ENCODE data around the gene KISS1.
"Not testable (repeated sequence)": the region's sequence is repeated elsewhere in the genome, so short reads cannot be mapped to it uniquely, and the experiment has no call there.

KISS1 gene

DNA sequence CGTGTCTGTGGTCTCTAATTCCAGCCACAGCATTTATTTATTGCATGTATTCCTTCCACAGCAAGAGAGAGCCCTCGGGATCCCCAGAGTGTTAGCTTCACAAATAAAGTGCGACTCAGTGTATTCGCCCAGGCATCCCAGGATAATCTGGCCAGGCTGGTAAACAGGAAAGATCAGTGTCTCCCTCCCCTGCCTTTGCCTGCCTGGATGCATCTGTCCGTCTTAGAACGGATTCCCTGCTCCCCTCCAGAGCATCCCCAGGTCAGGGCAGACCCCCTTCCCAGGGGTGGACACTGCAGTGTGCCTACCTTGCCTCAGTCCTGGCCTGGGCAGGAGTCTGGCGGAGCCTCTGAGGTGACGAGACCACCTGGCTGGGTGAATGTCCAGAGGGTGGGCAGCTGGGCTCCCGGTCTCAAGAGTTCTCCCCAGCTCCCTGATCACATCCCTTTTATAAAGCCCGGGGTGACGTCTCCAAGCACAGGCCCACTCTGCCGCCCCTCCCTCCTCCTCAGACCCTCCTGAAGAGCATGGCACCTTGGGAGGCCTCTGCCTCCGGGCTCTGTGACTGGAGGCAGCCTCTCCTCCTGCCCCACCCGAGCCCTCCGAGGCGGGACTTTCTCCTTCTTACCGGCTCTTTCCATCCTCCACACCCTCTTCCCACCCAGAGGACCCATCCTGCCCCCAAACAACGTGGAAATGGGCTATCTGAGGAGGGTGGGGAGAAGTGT lies at the start of gene KISS1:
KISS1 (minus strand) TSS at position 424 of the 728 bp plus-strand sequence. CDS start 3,615 bp downstream, outside the sequence.
- in situ Hi-C loops (cut with MboI; ENCODE audit: low sequenced_read_pairs): no loop called here

DNA sequence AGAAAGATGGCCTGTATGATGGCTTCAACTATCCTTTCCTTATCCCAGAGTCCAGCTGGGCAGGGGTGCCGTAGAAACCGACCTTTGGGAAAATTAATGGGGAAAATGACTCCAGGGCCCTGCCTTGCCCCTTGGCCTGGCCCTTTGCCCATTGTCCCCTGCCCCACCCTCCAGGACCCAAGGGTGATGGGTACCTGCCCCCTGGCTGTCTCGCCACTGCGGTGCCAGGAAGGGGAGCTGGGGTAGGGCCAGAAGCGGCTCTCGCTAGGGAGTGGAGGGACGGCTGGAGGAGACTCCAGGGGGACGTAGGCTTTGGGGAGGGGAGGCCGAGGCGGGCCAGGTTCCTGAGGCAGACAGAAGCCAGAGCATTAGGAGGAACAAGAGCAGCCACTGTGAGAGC lies 46.6 kb upstream of the KISS1 start:
- in situ Hi-C loops (cut with MboI; ENCODE audit: low sequenced_read_pairs): no loop called here

GRCh38 chr1:204241914-204242313 lies 45.6 kb upstream of the KISS1 start:
- in situ Hi-C loops (cut with MboI; ENCODE audit: low sequenced_read_pairs): no loop called here

DNA sequence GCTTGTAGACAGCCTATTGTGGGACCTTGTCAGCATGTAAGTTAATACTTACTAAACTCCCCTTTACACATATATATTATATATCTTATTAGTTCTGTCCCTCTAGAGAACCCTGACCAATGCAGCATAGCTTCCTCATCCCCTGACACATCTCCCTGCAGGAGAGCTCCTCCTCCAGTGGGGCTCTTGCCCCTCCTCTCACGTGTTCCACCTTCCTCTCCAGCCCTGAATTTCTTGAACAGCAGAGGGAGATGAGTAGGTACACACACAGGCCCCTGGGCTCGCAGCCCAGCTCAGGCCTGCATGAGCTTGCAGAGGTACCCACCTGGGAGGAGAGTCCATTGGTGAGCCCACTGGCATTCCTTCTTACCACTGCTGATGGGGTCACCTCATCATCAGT lies 44.8 kb upstream of the KISS1 start:
- in situ Hi-C loops (cut with MboI; ENCODE audit: low sequenced_read_pairs): no loop called here

GRCh38 chr1:204240233-204240632 lies 43.9 kb upstream of the KISS1 start:
- in situ Hi-C loops (cut with MboI; ENCODE audit: low sequenced_read_pairs): no loop called here

DNA sequence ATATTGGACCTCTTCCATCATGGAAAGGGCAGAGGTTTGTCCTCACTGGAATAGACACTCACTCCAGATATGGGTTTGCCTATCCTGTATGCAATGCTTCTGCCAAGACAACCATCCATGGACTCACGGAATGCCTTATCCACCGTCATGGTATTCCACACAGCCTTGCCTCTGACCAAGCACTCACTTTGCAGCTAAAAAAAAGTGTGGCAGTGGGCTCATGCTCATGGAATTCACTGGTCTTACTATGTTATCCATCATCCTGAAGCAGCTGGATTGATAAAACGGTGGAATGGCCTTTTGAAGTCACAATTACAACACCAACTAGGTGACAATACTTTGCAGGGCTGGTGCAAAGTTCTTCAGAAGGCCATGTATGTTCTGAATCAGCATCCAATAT lies 43.1 kb upstream of the KISS1 start:
- in situ Hi-C loops (cut with MboI; ENCODE audit: low sequenced_read_pairs): not testable (repeated sequence)

- in situ Hi-C loops (cut with MboI; ENCODE audit: low sequenced_read_pairs): not testable (repeated sequence)
These were observed 42.2 kb upstream of the KISS1 start for GRCh38 chr1:204238520-204238919.

- in situ Hi-C loops (cut with MboI; ENCODE audit: low sequenced_read_pairs): not testable (repeated sequence)
These were observed 41.2 kb upstream of the KISS1 start for GRCh38 chr1:204237515-204237914.

GRCh38 chr1:204232526-204232925 lies 36.2 kb upstream of the KISS1 start:
- in situ Hi-C loops (cut with MboI; ENCODE audit: low sequenced_read_pairs): no loop called here

- in situ Hi-C loops (cut with MboI; ENCODE audit: low sequenced_read_pairs): no loop called here
These were observed 33.9 kb upstream of the KISS1 start for GRCh38 chr1:204230211-204230610.

- in situ Hi-C loops (cut with MboI; ENCODE audit: low sequenced_read_pairs): no loop called here
These were observed 32.6 kb upstream of the KISS1 start for GRCh38 chr1:204228896-204229295.

GRCh38 chr1:204227996-204228785 lies 31.9 kb upstream of the KISS1 start:
- in situ Hi-C loops (cut with MboI; ENCODE audit: low sequenced_read_pairs): no loop called here

DNA sequence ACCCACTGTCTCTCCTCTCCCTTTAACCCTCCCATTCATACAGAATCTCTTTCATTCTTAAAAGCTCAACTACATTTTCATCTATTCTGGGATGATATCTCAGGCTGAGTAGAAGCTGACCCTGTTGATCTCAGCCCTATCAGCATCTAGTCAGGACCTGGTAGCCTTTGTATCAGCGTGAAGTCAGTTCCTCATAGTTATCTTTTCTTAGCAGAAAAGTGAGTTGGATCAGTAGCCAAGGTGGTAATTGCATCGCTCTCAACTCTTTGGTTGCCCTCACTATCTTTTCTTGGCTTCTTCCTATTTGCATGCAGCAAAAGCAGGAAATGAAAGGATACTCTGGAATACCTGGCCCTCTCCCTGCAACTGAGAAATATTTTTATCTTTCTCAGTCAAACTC lies 31.1 kb upstream of the KISS1 start:
- in situ Hi-C loops (cut with MboI; ENCODE audit: low sequenced_read_pairs): no loop called here

DNA sequence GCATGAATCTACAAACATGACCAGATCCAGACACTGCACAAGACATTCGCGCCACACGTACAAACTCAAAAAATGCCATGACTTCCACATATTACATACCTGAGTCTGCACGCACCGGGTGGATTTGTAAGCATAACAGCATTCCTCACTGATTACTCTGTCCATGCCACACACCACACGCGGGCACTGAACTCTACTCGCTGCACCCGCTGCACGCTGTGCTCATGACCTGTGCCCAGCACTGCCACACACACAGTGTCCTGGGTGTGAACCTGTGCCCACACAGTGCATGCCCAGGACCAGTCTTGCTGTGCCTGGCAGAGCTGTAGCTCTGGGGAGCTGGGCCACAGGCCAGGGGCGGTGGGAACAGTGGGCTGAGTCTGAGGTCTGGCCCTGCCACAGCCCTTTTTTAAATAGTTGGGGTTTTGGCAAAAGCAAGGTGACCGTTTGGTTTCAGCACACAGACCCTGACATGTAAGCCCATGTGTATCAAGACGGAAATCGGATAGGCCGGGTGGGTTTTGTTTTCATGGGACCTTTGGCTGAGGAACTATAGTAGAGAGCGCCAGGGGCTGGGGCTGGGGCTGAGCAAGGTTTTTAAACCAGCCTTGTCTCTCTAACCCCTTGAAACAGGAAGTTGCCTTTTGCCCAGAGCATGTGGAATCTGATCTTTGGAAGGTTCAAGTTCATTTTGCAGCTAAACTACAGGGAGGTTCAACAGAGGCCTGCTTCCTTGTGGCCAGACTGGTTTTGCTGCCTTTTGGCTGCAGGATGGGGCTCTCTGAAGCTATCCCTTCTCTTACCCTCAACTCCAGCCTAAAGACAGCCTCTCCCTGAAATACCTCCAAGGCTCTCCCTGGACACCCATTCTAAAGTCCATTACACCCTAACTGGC lies 29.8 kb upstream of the KISS1 start:
- in situ Hi-C loops (cut with MboI; ENCODE audit: low sequenced_read_pairs): no loop called here

DNA sequence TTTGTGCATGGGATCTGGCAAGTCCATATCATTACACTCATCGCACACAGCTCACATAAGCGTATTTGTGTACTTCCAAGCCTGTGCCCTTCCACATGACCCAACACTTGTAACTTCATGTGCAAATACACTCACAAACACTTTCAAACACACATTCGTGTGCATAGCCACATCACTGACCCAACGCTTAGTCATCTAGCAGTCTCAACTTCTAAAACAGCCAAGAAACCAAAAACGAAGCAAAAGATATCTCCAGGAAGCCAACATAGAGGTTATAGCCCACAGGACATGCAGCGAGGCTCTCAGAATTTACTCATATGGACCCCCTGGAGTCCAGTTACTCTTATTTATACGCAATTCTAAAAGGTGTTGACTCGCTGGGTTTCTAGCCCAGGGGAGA lies 28.4 kb upstream of the KISS1 start:
- in situ Hi-C loops (cut with MboI; ENCODE audit: low sequenced_read_pairs): no loop called here

- in situ Hi-C loops (cut with MboI; ENCODE audit: low sequenced_read_pairs): no loop called here
These were observed 27.0 kb upstream of the KISS1 start for GRCh38 chr1:204223129-204223860.

- in situ Hi-C loops (cut with MboI; ENCODE audit: low sequenced_read_pairs): no loop called here
These were observed 26.4 kb upstream of the KISS1 start for GRCh38 chr1:204222764-204223055.

DNA sequence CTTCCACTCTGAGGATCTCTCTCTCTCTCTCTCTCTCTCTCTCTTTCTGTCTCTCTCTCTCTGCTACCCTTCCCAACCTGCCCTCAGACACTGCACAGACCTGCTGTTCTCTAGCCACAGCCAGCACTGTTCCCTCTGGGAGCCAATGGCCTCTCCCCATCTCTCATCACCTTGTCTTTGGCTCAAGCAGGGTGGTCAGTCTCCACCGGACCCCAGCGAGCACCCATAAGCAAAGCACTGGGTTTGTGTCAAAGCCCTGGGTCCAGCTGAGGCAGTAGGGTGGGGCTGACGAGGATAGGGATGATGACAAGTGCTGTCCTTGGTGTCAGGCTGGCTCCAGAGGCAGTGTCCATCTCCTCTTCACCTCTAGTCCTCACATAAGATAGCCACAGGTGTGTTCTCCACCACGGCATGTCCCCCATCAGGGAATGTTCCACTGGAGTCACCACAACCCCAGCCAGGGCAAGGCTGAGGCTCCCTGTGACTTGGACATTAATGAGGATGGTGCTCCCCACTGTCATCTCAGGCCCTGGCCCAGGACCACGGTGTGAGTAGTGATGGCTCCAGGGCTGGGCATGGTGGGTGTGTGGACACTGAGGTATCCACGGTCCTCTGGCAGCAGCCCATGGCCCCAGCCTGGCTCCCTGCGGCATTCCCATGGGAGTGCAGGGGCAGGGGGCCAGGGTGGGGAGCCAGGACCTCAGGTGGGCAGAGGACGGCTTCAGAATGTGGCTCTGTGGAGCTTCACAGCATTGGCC lies 25.9 kb upstream of the KISS1 start:
- in situ Hi-C loops (cut with MboI; ENCODE audit: low sequenced_read_pairs): no loop called here

DNA sequence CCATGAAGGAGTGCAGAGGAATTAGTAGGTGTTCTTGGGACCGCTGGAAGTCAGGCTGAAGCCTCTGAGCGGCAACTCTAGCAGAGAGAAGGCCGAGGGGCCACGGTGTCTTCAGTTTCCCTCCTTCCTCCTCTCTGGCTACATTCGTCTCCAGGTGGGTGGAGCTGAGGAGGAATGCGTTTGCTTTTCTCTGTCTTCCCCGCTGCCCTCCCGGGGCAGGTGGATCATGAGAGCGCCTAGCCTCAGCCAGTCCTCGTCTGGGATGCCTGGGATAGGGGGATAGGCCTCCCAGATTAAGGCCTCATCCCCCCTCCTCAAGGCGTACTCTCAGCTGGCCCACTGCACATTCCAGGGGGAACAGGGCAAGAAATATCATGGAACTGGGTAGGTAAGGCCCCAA lies 25.0 kb upstream of the KISS1 start:
- in situ Hi-C loops (cut with MboI; ENCODE audit: low sequenced_read_pairs): no loop called here

- in situ Hi-C loops (cut with MboI; ENCODE audit: low sequenced_read_pairs): no loop called here
These were observed 23.8 kb upstream of the KISS1 start for GRCh38 chr1:204219971-204220616.

Measured in HL-60/S4 (cell line).